Activated CD4-positive, alpha-beta T cell treated with anti-CD3 and anti-CD28 coated beads for 4 hours (primary cell): ENCODE data around the gene FBXW8.

Experiments
- DNase-seq, 2 donors: peaks; one replicate each; pipeline ENCODE4 v3.0.0-alpha.2; 2020

The FBXW8 gene

DNA sequence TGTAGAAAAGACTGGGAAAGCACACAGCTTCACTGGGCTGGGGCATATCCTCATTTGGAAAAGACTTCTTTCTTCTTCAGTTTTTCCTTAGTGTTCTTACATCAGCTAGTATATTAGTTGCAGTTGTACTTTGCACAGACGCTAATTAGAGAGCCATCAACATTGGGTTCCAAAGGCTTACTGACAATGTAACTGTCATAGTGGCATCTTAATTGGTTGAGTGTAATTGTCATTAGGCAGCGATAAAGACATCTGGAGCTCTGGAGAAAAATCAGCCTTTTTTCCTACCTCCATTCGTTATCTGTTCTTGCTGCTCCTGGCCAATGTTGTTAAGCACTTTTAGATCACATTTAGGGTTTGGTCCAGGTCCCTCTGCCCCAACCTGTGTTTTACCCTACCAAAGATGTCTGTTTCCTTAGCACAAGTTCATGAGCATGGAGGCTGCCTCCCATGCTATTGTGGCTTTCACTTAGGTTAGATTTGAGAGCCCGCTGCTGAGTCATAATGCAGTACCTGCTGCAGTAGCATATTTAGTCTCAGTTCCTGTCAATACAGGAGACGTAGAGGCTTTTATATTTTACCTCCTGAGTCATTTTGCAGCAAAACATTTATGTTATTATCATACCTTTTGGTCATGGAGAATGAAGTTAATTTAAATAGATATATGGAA is 49.2 kb downstream of the FBXW8 start:
- peak in 1 of 2 donors; percentile 2 for DNase-seq

DNA sequence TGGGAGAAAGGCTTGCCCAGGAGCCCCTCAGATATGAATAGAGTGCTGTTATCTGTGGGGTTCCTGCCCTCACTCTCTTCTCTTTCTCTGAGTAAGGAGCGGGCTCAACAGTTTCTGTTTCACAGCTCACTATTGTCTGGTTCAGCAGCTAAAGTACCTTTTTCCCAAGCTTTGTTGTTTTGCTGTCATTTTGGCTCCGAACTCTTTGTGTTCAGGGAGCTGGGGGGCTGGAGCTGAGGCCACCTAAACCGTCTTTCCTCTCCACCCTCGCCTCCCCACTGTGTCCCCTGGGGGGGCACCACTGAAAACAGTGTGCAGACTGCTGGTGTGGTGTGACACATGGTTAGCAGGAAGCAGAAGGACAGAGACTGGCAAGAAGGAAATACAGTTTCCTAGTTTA is 51.4 kb downstream of the FBXW8 start:
- no peak for DNase-seq

DNA sequence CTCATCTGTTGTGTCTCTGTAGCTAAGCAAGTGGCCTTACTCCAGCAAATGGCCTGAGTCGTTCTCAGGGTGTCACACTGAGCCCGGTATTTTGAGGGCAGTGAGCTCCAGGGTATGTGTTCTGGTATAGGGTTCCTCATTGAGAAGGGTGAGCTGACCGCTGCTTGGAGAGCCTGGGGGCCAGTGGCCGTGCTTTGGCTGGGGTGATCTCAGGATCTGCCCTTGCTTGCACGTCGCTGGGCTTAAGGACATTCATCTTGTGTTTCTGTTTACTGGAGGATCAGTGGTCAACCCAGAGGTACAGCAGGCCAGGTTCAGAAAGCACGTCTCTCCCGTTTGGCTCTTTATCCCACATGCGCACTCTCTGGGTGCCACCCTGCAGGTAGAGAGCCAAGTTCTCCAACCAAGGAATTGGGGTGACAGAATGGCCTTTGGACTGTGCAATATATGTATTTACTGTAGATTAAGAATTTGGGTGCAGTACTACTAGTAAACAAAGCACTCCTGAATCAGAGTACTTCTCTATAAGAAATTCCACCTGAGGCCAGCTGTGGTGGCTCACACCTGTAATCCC is 52.1 kb downstream of the FBXW8 start:
- no peak for DNase-seq

DNA sequence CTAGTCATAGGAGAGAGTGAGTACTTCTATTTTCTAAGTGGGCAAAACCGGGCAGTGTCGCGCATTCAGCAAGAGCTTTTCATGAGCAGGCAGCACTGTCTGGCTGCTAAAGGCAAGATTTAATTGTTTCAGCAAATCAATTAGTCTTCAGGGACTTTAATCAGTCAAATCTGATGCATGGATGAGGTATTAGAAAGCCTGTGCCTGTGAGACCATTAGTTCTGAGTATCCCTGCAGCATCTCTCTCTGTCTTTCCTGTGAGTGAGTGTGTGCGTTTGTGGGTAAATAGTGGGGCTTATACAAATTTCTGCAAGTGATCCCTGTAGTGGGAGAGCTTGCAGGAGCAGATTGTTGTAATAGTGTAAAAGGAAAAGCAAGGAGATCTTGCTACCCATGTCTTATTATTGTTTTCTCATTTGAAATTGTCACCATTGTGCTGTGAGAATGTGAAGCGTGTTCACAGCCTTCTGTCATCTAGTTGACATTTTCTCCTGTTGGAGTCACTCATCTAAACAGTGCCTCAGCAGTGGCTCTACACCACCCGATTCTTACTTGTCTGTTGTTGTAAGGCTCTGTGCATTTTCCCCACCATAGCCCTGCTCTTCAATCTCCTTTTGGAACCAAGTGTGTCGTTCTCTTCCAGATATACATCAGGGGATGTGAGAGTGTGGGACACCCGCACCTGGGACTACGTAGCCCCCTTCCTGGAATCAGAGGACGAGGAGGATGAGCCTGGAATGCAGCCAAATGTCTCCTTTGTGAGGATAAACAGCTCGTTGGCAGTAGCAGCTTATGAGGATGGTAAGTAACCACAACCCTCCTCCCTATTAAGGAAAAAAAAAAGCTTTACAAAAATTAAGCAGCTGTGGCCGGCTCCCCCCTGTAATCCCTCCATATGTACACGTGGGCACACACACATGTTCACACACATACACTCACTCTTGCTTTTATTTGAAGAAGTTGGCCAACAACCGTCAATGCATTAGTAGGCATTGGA is 53.6 kb downstream of the FBXW8 start:
- DNase-seq = no peak

DNA sequence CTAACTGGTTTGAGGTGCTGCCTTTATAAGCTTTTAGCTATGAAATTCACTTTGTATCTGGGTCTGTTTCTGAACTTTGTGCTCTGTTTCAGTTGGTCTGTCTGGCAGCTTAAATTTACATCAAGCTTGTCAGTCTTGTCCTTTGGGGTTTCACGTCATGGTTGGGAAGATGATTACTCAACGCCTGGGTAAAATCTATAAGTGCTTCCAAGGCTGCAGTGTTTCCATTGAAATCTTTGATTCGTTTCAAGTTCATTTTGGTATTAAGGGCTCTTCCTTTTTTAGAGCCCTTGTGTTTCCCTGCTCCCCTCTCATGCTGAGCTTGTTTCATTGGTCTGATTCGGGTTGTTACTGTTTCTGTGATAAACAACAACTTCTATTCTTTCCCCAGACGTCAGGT is 58.2 kb downstream of the FBXW8 start:
- DNase-seq = no peak

DNA sequence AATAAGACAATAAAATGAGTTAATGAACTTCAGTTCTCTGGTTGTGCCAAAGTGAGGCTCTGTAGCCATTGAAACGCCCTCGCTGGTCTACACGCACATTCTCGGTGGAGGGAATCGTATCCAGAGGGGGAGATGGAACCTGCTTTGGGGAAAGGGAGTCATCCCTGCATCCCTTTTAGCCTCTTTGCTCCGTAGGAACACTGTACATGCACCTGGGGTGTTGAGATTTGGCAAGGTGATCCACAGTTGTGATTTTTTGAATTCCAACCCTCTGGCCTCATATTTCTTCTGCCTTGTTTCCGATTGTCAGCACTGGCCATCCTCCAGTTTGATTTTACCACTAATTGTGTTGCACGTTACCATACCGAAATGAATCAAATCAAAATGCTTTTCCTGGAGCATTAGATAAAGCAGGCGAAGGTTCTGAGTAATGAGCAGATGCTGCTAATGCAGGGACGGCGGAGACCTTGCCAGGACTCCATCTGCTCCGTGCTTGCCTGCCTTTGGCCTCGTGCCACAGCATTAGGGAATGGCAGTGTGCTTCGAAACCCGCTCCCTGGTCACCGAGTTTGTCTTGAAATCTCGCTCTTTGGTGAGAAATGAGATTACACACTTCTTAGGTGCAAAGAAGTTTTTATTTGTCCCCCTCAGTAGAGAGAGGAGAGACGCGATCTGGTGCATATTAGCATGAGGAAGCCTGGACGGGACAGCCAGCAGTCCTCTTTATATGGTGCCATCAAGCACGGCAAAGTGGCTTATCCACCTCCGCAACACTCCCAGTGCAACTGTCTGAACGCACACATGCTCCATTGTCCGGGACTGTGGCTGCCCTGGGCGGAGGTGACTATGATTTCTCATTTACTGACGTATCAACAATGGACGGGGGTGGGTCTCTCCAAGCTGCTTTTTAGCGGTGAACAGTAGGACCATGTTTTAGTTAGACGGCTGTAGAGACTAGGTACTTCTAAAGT is 59.1 kb downstream of the FBXW8 start:
- no peak for DNase-seq

DNA sequence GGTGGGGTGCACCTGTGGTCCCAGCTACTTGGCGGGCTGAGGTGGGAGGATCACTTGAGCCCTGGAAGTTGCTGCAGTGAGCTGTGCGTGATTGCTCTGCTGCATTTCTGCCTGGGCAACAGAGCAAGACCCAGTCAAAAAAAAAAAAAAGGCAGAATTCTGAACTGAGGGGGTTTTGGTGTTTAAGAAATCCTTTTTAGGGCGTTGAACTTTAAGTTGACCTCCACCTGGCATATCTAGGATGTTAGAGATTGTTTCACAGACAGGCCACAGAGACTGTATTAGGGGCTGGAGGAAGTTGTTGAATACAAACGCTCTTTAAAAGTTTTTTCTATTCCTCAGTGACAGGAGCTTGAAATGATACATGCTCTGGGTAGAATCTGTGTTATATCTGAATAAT is 60.5 kb downstream of the FBXW8 start:
- no peak for DNase-seq

DNA sequence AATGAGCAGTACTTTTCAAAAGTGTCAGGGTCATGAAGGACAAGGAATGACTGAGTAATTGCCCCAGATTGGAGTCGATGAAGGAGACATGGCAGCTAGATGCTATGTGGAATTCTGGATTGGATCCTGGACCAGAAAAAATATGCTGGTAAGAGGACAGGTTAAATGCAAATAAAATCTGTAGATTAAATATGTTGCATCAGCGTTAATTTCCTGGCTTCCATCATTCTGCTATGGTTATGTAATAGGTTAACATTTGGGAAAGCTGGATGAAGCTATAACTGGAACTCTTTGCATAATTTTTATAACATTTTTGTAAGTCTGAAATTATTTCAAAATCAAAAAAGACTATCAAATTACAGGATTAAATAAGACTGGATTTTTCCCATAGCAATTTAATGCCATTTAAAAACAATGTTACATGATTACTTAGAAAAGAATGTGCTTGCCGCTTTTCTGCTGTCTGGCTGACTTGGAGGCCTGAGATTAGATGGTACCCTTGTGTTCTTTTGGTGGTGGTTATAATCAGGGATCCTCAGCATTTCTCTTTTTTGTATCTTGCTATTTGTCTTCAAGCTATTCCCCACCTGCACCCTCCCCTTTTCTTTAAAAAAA is 65.1 kb downstream of the FBXW8 start:
- DNase-seq = no peak

DNA sequence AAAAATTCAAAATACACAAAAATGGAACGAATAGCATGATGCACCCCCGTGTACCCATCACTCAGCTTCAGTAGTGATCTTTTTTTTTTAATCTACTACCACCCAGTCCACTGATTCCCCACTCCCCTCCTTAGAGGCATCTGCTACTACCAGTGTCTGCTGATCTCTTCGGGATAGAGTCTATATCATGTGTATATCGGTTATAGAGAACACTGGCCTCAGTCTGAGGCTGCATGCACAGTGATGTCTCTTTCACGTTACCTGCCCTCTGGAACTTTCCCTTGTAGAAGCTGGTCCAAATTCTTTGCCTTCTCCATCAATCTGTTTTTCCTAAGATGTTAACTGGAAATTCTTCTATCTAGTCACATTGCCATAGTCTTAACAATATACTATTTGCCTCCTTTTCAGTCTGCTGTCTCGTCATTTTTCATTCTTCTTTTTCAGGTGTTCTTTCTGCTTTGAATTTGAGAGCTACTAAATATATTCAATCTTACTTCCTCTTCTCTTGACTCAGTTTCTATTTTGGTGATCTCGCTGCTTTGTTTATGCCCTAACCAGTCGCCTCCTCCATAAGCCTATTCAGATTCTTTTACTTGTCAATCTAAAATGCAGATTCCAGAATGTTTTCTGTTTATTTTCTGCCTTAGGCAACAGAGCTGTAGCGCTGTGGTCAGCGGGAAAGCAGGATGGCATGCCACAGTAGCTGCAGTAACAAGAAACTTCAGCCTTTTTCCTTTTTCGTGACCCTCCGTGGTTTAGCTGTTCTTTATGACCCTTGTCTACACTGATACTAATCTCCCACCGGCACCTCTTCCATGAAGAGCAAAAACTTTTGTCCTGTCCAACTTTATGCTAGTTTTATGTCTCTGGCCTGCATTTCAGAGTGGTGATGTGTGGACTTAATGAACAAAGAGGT is 67.0 kb downstream of the FBXW8 start:
- DNase-seq = no peak

DNA sequence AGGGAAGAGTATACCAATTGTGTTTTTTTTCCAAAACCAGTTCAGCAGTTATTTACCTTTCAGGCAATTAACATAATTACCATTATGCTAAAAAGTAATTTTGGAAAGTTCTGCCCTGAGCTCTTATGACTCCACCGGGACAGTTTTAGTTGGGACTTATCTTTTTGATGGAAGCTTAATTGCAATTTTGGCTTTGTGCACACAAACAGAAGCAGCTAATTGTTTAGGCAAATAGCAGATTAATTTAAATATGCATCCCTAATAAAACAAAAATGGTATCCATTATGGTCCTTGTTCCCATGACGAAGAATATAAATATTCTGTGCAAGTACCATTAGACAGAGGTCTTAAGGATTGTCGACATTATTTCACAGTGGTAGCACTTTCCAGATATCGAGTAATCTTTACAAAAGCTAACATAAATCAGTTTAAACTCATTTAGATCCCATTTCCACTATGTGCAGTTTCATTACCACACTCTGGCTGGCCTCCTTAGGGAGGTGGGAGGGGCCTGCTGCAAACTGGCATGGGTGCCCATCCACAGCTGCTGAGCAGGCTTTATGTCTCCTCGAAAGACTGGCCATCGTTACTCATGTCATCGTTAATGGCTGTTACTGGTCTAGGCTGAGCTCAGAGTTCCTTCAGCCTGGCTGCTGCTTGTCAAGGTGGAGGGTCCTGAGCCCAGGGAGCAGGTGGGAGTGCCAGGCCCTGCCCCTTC is 68.2 kb downstream of the FBXW8 start:
- DNase-seq = no peak

DNA sequence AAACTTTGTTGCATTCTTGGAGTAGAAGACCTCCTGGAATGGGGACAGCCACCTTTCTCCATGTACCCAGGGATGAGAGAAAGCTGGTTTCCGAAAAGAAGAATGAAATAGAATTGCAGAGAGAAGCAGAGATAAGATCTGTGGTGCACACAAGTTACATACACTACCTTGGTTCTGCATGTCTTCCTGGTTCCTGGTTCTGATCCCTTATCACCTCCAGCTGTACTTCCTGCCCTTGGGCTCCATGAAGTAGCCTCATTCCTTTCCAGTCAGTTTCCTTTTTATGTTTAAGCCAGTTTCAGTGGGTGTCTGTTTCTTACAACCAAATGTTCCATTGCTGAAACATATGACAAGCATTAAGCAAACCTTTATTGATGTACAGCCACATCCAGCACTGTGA is 69.3 kb downstream of the FBXW8 start:
- no peak for DNase-seq

DNA sequence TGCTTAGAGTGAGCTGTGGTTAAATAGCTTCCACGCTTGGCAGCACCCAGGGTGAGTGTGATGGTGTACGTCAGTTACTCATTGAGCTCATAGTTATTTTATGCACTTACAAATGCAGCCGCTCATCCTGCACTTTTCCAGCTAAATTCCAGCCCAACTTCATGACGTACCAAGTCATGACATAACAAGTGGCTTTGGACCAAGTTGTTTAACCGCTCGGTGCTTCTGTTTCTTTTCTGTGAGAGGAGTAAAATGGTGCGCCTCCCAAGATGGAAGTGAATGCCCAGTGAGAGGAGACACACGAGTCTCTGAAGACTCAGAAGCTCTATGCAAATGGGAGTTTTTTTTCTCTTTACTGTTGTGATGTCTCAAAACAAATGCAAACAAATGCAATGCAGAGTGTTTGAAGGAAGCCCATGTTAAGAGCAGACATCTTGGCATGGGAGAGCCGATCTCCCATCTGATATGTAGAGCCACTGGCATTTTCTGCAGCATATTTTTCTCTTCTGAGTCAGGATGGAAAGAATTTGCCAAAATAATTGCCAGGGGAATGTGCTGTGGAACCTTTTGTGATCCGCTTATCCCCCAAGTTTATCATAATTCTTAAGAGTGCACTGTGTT is 72.2 kb downstream of the FBXW8 start:
- DNase-seq = no peak

DNA sequence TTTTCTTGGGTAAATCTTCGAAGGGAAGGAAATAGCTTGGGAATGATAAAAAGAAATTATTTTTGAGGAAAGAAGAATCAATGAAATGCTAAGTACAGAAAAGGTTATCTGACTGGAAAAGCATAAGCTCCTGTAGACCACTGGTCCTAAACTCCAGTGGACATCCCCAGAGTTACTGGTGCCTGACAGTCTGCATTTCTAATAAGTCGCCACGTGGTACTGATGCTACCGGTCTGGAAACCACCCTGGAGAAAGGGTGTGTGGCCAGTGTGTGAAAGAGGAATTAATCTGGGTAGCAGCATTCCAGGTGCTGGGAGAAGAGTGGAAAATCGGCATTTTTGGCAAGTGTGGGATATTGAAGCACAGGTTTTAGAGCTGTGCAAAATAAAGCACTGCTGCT is 73.3 kb downstream of the FBXW8 start:
- no peak for DNase-seq

DNA sequence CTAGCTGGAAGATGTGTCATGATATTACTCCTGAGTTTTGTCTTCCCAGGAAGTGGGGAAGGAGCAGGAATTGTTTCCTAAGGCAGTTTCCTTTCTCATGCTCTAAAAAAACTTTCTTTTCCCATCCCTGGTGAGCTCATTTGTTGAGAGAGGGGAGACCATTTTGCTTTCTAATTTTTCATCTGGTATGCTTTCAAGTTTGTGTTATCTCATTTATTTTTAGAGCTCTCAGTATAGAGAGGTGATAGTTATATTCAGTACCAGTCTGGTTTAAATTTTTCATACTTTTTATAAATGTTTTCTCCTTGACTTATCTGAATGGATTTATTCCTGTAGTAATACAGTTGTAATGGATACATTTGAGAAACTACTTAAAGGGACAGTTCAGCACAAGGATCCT is 79.6 kb downstream of the FBXW8 start:
- no peak for DNase-seq

DNA sequence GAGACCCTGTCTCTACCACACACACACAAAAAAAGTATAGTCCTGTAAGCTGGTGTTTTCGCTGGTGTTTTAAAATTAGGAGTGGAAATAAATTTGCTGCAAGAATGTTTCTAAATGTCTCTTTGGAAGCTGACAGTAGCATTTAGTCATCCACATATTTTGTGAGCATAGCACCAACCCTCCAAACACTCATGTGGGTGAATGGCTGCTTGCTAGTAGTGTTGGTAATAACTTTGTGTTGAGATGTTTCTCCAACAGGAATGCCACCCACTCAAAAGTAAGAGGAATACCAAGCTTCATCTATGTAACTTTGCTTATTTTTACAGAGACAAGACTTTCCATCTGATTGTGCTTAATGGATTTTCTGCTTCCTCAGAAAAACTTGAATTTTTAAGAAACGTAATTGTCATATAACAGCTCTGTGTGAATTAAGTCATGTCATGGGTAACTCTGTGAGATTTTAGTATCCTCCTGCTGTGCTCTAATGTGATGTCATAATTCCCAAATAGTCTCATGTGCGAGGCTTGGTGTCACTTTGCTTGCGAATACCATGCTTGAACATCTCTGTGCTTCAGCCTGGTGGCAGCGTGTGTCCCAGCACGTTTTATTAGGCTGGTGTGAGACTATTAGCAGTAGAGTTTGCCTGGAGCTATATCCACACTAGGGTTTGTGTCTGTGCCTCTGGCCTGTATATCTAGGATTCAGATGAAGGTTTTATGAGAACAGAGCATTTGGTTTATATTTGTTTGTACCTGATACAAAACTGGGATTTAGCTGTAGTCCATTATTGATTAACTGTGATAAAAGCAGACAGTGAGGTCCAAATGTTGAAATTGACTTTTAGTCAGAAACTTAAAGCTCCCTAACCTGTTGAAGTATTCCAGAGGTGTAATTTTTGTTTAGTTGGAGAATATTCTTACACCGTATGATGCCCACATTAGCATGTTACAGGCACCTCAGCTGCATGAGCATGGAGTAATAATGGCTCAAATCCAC is 80.5 kb downstream of the FBXW8 start:
- no peak for DNase-seq

DNA sequence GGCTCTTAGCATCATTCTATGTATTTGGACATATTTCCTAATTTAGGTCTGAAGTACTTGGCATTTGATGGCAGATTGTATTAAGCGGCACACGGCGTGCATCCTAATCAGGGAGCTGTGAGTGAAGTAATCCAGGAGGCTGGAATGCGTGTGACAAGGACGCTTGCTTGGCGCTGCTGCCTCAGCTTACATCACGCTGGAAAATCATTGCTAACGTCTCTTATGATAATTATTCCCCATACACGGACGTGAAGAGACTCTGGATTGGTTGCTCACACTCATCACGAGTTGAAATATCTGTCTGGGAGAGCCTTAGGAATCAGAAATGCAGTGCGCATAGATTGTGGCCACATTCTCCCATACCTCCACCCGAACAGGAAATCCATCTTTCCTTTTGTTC is 85.3 kb downstream of the FBXW8 start:
- no peak for DNase-seq

DNA sequence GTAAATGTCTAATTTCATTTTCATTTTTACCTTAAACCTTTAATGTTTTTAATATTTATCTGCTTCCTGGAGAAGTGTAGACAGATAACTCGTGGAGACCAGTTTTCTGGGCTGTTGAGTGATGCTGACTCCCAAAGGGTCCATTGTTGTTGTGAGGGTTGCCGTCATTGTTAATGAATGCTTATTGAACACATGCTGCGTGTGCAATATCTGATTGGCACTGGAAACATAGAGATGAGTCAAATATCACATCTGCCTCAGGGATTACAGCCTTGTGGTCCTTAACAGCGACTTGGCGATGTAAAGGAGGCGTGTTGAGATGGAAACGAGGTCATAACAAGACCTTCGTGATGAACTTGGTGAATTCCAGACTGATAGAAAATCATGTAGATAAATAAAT is 85.9 kb downstream of the FBXW8 start:
- DNase-seq = no peak

DNA sequence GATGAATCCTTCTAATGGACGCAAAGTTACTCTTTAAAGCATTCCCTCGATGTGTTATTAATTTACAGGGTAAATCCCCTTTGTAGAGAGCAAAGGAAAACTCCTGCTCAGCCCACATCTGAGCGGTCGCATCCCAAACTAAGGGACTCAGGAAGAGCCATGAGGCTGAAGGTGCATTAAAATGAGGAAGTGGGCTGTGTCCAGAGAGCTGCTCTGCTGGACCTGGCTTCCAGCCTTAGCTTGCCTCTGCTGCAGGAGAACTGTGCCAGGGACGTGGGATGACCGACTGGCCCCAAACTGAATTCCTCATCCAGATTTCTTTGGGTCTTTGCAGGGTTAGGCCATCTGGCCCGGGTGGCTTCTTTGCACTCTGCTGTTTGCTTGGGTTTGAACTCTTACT is 88.3 kb downstream of the FBXW8 start:
- DNase-seq = no peak

DNA sequence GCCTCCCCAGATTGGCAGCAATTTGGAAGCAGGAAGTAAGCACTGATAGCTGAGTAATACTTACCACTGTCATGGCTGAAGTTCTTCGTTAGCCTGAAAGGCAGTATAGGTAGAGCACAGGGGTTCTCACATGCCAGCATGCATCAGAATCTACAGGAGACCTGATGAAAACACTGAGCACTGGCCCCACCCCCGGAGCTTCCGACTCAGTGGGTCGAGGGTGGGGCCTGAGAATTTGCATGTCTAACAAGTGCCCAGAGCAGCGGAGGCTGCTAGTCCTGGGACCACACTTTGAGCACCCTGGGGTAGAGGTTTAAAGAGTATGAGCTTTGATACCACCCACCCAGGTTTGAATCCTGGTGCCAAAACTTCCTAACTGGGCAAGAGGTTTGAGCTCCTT is 89.6 kb downstream of the FBXW8 start:
- DNase-seq = no peak
